ENCODE measurements around the gene SLC43A2.
"Not testable (repeated sequence)": the region's sequence is repeated elsewhere in the genome, so short reads cannot be mapped to it uniquely, and the experiment has no call there.

The SLC43A2 gene

GRCh38 chr17:1627982-1628855 lies at the start of gene SLC43A2:
TSS of gene SLC43A2 (minus strand) at chr17:1628834. CDS start at chr17:1627874, 960 bp downstream.
- no peaks in the 10 kb centered on the region for H3K27me3 ChIP-seq (replicated peaks; ENCODE audit: insufficient read depth, low read length)
- H3K36me3 ChIP-seq (replicated peaks; ENCODE audit: insufficient read depth, low read length), result no peaks in the 10 kb centered on the region
- peak within 1 kb of the TSS; percentile 86 for H3K9ac ChIP-seq (ENCODE audit: low read length)
- no peaks in the 10 kb centered on the region for H4K20me1 ChIP-seq (ENCODE audit: insufficient read depth, low read length)
- peak within 1 kb of the TSS; percentile 98 for H3K4me3 ChIP-seq (ENCODE audit: low read length)
- H3K79me2 ChIP-seq (ENCODE audit: low read length), result no peaks in the 10 kb centered on the region
- peak within 1 kb of the TSS; percentile 76 for H3K27ac ChIP-seq (ENCODE audit: low read length)
- peak; percentile 87 for DNase-seq
- peak within 1 kb of the TSS; percentile 99 for H3K4me2 ChIP-seq (ENCODE audit: low read depth, low read length)
- H3K4me1 ChIP-seq (ENCODE audit: low read length), result peaks cover 27% of the 10 kb centered on the region
- peak within 1 kb of the TSS; percentile 96 for H2AFZ ChIP-seq (ENCODE audit: low read length)
- H3F3A ChIP-seq (ENCODE audit: insufficient read depth, low read length), result peaks cover 26% of the 10 kb centered on the region
- H3K9me2 ChIP-seq (replicated peaks; ENCODE audit: insufficient read depth, low read length), result no peaks in the 10 kb centered on the region
- TF ChIP-seq EZH2phosphoT487 (IDR thresholded peaks at IDR 0.05; ENCODE audit: low read length) (no peak), EZH2 (optimal IDR thresholded peaks at IDR 0.05; ENCODE audit: low read depth, low read length) (no peak), CTCF (IDR thresholded peaks at IDR 0.05; ENCODE audit: low read length) (no peak)
- H3K9me3 ChIP-seq (replicated peaks; ENCODE audit: insufficient read depth, low read length), result no peaks in the 10 kb centered on the region

GRCh38 chr17:1676401-1676800 lies 47.8 kb upstream of the SLC43A2 start:
- no peak for TF ChIP-seq EZH2phosphoT487 (IDR thresholded peaks at IDR 0.05; ENCODE audit: low read length)
- TF ChIP-seq CTCF (IDR thresholded peaks at IDR 0.05; ENCODE audit: low read length), result no peak
- no peak for TF ChIP-seq EZH2 (optimal IDR thresholded peaks at IDR 0.05; ENCODE audit: low read depth, low read length)
- H3K79me2 ChIP-seq (ENCODE audit: low read length), result peaks cover 58% of the 10 kb centered on the region
- H4K20me1 ChIP-seq (ENCODE audit: insufficient read depth, low read length), result no peaks in the 10 kb centered on the region
- H3K4me1 ChIP-seq (ENCODE audit: low read length), result no peaks in the 10 kb centered on the region
- H3K4me3 ChIP-seq (ENCODE audit: low read length), result no peak overlapping the region
- no peak overlapping the region for H2AFZ ChIP-seq (ENCODE audit: low read length)
- no peaks in the 10 kb centered on the region for H3F3A ChIP-seq (ENCODE audit: insufficient read depth, low read length)
- H3K9ac ChIP-seq (ENCODE audit: low read length), result no peak overlapping the region
- H3K9me3 ChIP-seq (replicated peaks; ENCODE audit: insufficient read depth, low read length), result no peaks in the 10 kb centered on the region
- H3K27ac ChIP-seq (ENCODE audit: low read length), result no peak overlapping the region
- no peak for DNase-seq
- H3K9me2 ChIP-seq (replicated peaks; ENCODE audit: insufficient read depth, low read length), result no peaks in the 10 kb centered on the region
- H3K4me2 ChIP-seq (ENCODE audit: low read depth, low read length), result no peak overlapping the region
- peaks cover 52% of the 10 kb centered on the region for H3K36me3 ChIP-seq (replicated peaks; ENCODE audit: insufficient read depth, low read length)
- no peaks in the 10 kb centered on the region for H3K27me3 ChIP-seq (replicated peaks; ENCODE audit: insufficient read depth, low read length)

GRCh38 chr17:1673041-1673785 lies 44.6 kb upstream of the SLC43A2 start:
- peaks cover 46% of the 10 kb centered on the region for H3K79me2 ChIP-seq (ENCODE audit: low read length)
- H2AFZ ChIP-seq (ENCODE audit: low read length), result no peak overlapping the region
- no peaks in the 10 kb centered on the region for H3K9me3 ChIP-seq (replicated peaks; ENCODE audit: insufficient read depth, low read length)
- H3K27me3 ChIP-seq (replicated peaks; ENCODE audit: insufficient read depth, low read length), result no peaks in the 10 kb centered on the region
- H3K4me3 ChIP-seq (ENCODE audit: low read length), result no peak overlapping the region
- H3K27ac ChIP-seq (ENCODE audit: low read length), result no peak overlapping the region
- H3F3A ChIP-seq (ENCODE audit: insufficient read depth, low read length), result peaks cover 10% of the 10 kb centered on the region; the same call in 1 of the 2 replicates
- no peak overlapping the region for H3K9ac ChIP-seq (ENCODE audit: low read length)
- H3K9me2 ChIP-seq (replicated peaks; ENCODE audit: insufficient read depth, low read length), result no peaks in the 10 kb centered on the region
- no peaks in the 10 kb centered on the region for H3K4me1 ChIP-seq (ENCODE audit: low read length)
- H3K4me2 ChIP-seq (ENCODE audit: low read depth, low read length), result no peak overlapping the region
- TF ChIP-seq CTCF (IDR thresholded peaks at IDR 0.05; ENCODE audit: low read length) (no peak), EZH2 (optimal IDR thresholded peaks at IDR 0.05; ENCODE audit: low read depth, low read length) (no peak), EZH2phosphoT487 (IDR thresholded peaks at IDR 0.05; ENCODE audit: low read length) (no peak)
- H3K36me3 ChIP-seq (replicated peaks; ENCODE audit: insufficient read depth, low read length), result peaks cover 34% of the 10 kb centered on the region
- no peak for DNase-seq
- peaks cover 3% of the 10 kb centered on the region; the same call in 1 of the 2 replicates for H4K20me1 ChIP-seq (ENCODE audit: insufficient read depth, low read length)

- H2AFZ ChIP-seq (ENCODE audit: low read length); H3K4me3 ChIP-seq (ENCODE audit: low read length); H3K4me2 ChIP-seq (ENCODE audit: low read depth, low read length); H3F3A ChIP-seq (ENCODE audit: insufficient read depth, low read length); H4K20me1 ChIP-seq (ENCODE audit: insufficient read depth, low read length); DNase-seq; H3K27me3 ChIP-seq (replicated peaks; ENCODE audit: insufficient read depth, low read length); H3K4me1 ChIP-seq (ENCODE audit: low read length); H3K9ac ChIP-seq (ENCODE audit: low read length); H3K9me3 ChIP-seq (replicated peaks; ENCODE audit: insufficient read depth, low read length); H3K27ac ChIP-seq (ENCODE audit: low read length); H3K9me2 ChIP-seq (replicated peaks; ENCODE audit: insufficient read depth, low read length): not testable (repeated sequence)
- Histone ChIP-seq H3K79me2 (ENCODE audit: low read length) (peaks cover 35% of the 10 kb centered on the region), H3K36me3 (replicated peaks; ENCODE audit: insufficient read depth, low read length) (peaks cover 21% of the 10 kb centered on the region)
Measured at GRCh38 chr17:1663934-1664333, 35.3 kb upstream of the SLC43A2 start.

Measured in MM.1S (cell line).